WTC11 (cell line): ENCODE results near the gene FHAD1. TPM values are rescaled to one million over a fixed set of nuclear protein-coding genes. Genes with fewer than 3 reads are reported as not detected.
A peak's percentile ranks its signal among the peaks of the same experiment; 100 is the strongest.

ENCODE experiments used
- ATAC-seq: fragments of 200-7000 bp; cut with Tn5 transposase; 2 replicates; pipeline ENCODE4 v1.10.0; 2021; ENCODE audit warnings: mild to moderate bottlenecking, moderate library complexity
- CTCF ChIA-PET: fragments of 300-600 bp; sonication (Branson Sonifier 250); formaldehyde crosslinking; loops from one replicate; lab custom pipeline; 2021; ENCODE audit warnings: antibody characterized with exemption; lab: Charles Lee
- POLR2A ChIA-PET: fragments of 350-600 bp; sonication (Branson Sonifier 250); formaldehyde crosslinking; loops from one replicate; lab custom pipeline; 2021; ENCODE audit warnings: antibody characterized with exemption; lab: Charles Lee
- DNase-seq: peaks from one replicate; pipeline ENCODE4 v3.0.0; 2021; ENCODE audit warnings: low spot score
- H3K27ac Mint-ChIP-seq: 2 replicates; pipeline ENCODE4 v1.8.0; 2021; ENCODE audit warnings: mixed read lengths
- H3K27me3 Mint-ChIP-seq: 2 replicates; pipeline ENCODE4 v1.8.0; 2021; ENCODE audit warnings: low read depth, mild to moderate bottlenecking, moderate library complexity, mixed read lengths
- H3K36me3 Mint-ChIP-seq: 2 replicates; pipeline ENCODE4 v1.8.0; 2021; ENCODE audit warnings: mixed read lengths
- H3K4me1 Mint-ChIP-seq: 2 replicates; pipeline ENCODE4 v1.8.0; 2022; ENCODE audit warnings: mixed read lengths
- H3K4me3 Mint-ChIP-seq: 2 replicates; pipeline ENCODE4 v1.8.0; 2021; ENCODE audit warnings: mild to moderate bottlenecking, moderate library complexity, mixed read lengths
- H3K9me3 Mint-ChIP-seq: 2 replicates; pipeline ENCODE4 v1.8.0; 2021; ENCODE audit warnings: mixed read lengths
- GRHL2 ChIP-seq: fragments of 250-450 bp; sonication (Bioruptor Pico); IDR thresholded peaks from 2 replicates; pipeline ENCODE4 v1.8.0; 2022; ENCODE audit warnings: mild to moderate bottlenecking, moderate library complexity; ENCODE audit not compliant: insufficient replicate concordance, severe bottlenecking
- GTF2I ChIP-seq: fragments of 250-450 bp; sonication (Bioruptor Pico); conservative IDR thresholded peaks from 2 replicates; pipeline ENCODE4 v1.4.0; 2021; ENCODE audit warnings: mild to moderate bottlenecking
- JAZF1 ChIP-seq: fragments of 250-450 bp; sonication (Bioruptor Pico); IDR thresholded peaks from 2 replicates; pipeline ENCODE4 v1.9.0; 2021; ENCODE audit warnings: moderate library complexity, mild to moderate bottlenecking, inconsistent platforms
- NFE2L1 ChIP-seq: sonication (generic); formaldehyde crosslinking; IDR thresholded peaks from 2 replicates; pipeline ENCODE4 v1.8.1; 2023; ENCODE audit warnings: missing genetic modification reagents
- NFYB ChIP-seq: sonication (generic); formaldehyde crosslinking; conservative IDR thresholded peaks from 2 replicates; pipeline ENCODE4 v1.8.0; 2022; ENCODE audit warnings: low read depth, missing genetic modification reagents
- RELA ChIP-seq: sonication (generic); formaldehyde crosslinking; IDR thresholded peaks from 2 replicates; pipeline ENCODE4 v1.8.1; 2022; ENCODE audit warnings: missing genetic modification reagents, mild to moderate bottlenecking, borderline replicate concordance
- USF2 ChIP-seq: sonication (generic); formaldehyde crosslinking; IDR thresholded peaks from 2 replicates; pipeline ENCODE4 v1.8.1; 2023; ENCODE audit warnings: mild to moderate bottlenecking, missing genetic modification reagents, moderate library complexity
- ZNF138 ChIP-seq: sonication (generic); formaldehyde crosslinking; conservative IDR thresholded peaks from 2 replicates; pipeline ENCODE4 v1.8.1; 2022; ENCODE audit warnings: mild to moderate bottlenecking, moderate library complexity, missing genetic modification reagents
- ZNF232 ChIP-seq: sonication (generic); formaldehyde crosslinking; IDR thresholded peaks from 2 replicates; pipeline ENCODE4 v1.8.0; 2022; ENCODE audit warnings: mild to moderate bottlenecking, missing genetic modification reagents
- total RNA-seq: library from RNA; stranded (reverse); gene quantifications from 3 replicates; pipeline ENCODE4 v1.2.3, GENCODE V29; 2021
- TF ChIP-seq, protein P1 (sequence below): sonication (generic); formaldehyde crosslinking; IDR thresholded peaks from 2 replicates; pipeline ENCODE4 v1.8.1; 2023; ENCODE audit warnings: mild to moderate bottlenecking, missing genetic modification reagents
- TF ChIP-seq, protein P2 (sequence below): sonication (generic); formaldehyde crosslinking; IDR thresholded peaks from 2 replicates; pipeline ENCODE4 v1.8.0; 2022; ENCODE audit warnings: mild to moderate bottlenecking, missing genetic modification reagents
- TF ChIP-seq, protein P3 (sequence below): sonication (generic); formaldehyde crosslinking; conservative IDR thresholded peaks from 2 replicates; pipeline ENCODE4 v1.8.1; 2022; ENCODE audit warnings: mild to moderate bottlenecking, missing genetic modification reagents
- TF ChIP-seq, protein P4 (sequence below): fragments of 250-450 bp; sonication (Bioruptor Pico); IDR thresholded peaks from 2 replicates; pipeline ENCODE4 v1.9.0; 2021; ENCODE audit warnings: mild to moderate bottlenecking
- TF ChIP-seq, protein P5 (sequence below): fragments of 250-450 bp; sonication (Bioruptor Pico); IDR thresholded peaks from 2 replicates; pipeline ENCODE4 v1.8.0; 2021; ENCODE audit warnings: mild to moderate bottlenecking
- TF ChIP-seq, protein P6 (sequence below): sonication (generic); formaldehyde crosslinking; IDR thresholded peaks from 2 replicates; pipeline ENCODE4 v1.8.0; 2023; ENCODE audit warnings: missing genetic modification reagents
- TF ChIP-seq, protein P7 (sequence below): fragments of 250-450 bp; sonication (Bioruptor Pico); IDR thresholded peaks from 2 replicates; pipeline ENCODE4 v1.9.0; 2021; ENCODE audit warnings: mild to moderate bottlenecking

The FHAD1 gene
- total RNA-seq, 1 experiment from 2014 or later, result 3.0 TPM

- CTCF ChIA-PET, result interaction anchor here (0.6 to 2.4 kb wide), 7 partner anchors 25 to 536 kb away, joined by 3 to 18 read pairs (median 4); partner anchors contain the start of gene TMEM51
- no peaks in the 10 kb centered on the region for H3K4me1 Mint-ChIP-seq
- peak; percentile 82 for ATAC-seq
- no peaks in the 10 kb centered on the region for H3K27me3 Mint-ChIP-seq
- TF ChIP-seq, protein P1, sequence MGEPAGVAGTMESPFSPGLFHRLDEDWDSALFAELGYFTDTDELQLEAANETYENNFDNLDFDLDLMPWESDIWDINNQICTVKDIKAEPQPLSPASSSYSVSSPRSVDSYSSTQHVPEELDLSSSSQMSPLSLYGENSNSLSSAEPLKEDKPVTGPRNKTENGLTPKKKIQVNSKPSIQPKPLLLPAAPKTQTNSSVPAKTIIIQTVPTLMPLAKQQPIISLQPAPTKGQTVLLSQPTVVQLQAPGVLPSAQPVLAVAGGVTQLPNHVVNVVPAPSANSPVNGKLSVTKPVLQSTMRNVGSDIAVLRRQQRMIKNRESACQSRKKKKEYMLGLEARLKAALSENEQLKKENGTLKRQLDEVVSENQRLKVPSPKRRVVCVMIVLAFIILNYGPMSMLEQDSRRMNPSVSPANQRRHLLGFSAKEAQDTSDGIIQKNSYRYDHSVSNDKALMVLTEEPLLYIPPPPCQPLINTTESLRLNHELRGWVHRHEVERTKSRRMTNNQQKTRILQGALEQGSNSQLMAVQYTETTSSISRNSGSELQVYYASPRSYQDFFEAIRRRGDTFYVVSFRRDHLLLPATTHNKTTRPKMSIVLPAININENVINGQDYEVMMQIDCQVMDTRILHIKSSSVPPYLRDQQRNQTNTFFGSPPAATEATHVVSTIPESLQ (CRISPR knock-in tag), result no peak
- peak; percentile 86 for TF ChIP-seq USF2 (CRISPR knock-in tag)
- TF ChIP-seq, protein P2, sequence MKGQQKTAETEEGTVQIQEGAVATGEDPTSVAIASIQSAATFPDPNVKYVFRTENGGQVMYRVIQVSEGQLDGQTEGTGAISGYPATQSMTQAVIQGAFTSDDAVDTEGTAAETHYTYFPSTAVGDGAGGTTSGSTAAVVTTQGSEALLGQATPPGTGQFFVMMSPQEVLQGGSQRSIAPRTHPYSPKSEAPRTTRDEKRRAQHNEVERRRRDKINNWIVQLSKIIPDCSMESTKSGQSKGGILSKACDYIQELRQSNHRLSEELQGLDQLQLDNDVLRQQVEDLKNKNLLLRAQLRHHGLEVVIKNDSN (CRISPR knock-in tag), result peak; percentile 73
- peak; percentile 72 for TF ChIP-seq NFYB (CRISPR knock-in tag)
- TF ChIP-seq, all 79 proteins: peak for 3
- Mint-ChIP-seq H3K9me3 (no peaks in the 10 kb centered on the region), H3K27ac (no peak overlapping the region), H3K4me3 (no peak overlapping the region), H3K36me3 (no peaks in the 10 kb centered on the region)
- peak; percentile 28 for DNase-seq
- POLR2A ChIA-PET, result interaction anchor here (0.7 kb wide), 1 partner anchor 997 kb away, joined by 7 read pairs; no protein-coding TSS in a partner anchor
Measured at GRCh38 chr1:15279576-15280230, 32.7 kb downstream of the FHAD1 start.

DNA sequence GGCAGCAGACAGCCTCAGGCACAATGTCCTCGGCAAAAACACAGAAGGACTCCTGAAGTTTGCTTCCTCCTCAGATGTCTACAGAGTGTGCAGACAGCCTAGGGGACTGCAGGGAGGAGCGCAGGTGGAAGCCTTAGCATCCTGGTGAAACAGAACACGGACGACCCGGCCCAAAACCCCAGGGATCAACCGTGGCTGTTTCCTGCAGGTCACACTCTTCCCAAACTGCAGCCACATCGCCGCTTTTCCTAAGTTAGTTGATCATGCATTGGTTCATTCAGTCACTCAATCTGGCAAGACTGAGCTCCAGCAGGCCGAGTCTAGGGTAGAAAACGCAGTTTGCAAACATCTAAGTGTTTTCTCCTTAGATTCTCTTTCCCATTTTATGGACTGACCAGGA lies 33.4 kb downstream of the FHAD1 start:
- H3K4me3 Mint-ChIP-seq, result no peak overlapping the region
- H3K36me3 Mint-ChIP-seq, result no peaks in the 10 kb centered on the region
- ChIA-PET POLR2A (no interaction called here), CTCF (interaction anchor here (1.0 to 2.4 kb wide), 6 partner anchors 25 to 169 kb away, joined by 3 to 18 read pairs (median 6); partner anchors contain the start of gene TMEM51)
- H3K27ac Mint-ChIP-seq, result no peak overlapping the region
- no peaks in the 10 kb centered on the region for H3K4me1 Mint-ChIP-seq
- DNase-seq, result no peak
- TF ChIP-seq GTF2I (CRISPR knock-in tag), result no peak
- TF ChIP-seq, protein P3, sequence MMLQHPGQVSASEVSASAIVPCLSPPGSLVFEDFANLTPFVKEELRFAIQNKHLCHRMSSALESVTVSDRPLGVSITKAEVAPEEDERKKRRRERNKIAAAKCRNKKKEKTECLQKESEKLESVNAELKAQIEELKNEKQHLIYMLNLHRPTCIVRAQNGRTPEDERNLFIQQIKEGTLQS (CRISPR knock-in tag), result no peak
- no peak for TF ChIP-seq NFE2L1 (CRISPR knock-in tag)
- TF ChIP-seq, protein P4, sequence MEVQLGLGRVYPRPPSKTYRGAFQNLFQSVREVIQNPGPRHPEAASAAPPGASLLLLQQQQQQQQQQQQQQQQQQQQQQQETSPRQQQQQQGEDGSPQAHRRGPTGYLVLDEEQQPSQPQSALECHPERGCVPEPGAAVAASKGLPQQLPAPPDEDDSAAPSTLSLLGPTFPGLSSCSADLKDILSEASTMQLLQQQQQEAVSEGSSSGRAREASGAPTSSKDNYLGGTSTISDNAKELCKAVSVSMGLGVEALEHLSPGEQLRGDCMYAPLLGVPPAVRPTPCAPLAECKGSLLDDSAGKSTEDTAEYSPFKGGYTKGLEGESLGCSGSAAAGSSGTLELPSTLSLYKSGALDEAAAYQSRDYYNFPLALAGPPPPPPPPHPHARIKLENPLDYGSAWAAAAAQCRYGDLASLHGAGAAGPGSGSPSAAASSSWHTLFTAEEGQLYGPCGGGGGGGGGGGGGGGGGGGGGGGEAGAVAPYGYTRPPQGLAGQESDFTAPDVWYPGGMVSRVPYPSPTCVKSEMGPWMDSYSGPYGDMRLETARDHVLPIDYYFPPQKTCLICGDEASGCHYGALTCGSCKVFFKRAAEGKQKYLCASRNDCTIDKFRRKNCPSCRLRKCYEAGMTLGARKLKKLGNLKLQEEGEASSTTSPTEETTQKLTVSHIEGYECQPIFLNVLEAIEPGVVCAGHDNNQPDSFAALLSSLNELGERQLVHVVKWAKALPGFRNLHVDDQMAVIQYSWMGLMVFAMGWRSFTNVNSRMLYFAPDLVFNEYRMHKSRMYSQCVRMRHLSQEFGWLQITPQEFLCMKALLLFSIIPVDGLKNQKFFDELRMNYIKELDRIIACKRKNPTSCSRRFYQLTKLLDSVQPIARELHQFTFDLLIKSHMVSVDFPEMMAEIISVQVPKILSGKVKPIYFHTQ, result no peak
- TF ChIP-seq, protein P5, sequence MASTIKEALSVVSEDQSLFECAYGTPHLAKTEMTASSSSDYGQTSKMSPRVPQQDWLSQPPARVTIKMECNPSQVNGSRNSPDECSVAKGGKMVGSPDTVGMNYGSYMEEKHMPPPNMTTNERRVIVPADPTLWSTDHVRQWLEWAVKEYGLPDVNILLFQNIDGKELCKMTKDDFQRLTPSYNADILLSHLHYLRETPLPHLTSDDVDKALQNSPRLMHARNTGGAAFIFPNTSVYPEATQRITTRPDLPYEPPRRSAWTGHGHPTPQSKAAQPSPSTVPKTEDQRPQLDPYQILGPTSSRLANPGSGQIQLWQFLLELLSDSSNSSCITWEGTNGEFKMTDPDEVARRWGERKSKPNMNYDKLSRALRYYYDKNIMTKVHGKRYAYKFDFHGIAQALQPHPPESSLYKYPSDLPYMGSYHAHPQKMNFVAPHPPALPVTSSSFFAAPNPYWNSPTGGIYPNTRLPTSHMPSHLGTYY (CRISPR knock-in tag), result no peak
- TF ChIP-seq, protein P6, sequence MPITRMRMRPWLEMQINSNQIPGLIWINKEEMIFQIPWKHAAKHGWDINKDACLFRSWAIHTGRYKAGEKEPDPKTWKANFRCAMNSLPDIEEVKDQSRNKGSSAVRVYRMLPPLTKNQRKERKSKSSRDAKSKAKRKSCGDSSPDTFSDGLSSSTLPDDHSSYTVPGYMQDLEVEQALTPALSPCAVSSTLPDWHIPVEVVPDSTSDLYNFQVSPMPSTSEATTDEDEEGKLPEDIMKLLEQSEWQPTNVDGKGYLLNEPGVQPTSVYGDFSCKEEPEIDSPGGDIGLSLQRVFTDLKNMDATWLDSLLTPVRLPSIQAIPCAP (CRISPR knock-in tag), result no peak
- TF ChIP-seq ZNF138, result no peak
- TF ChIP-seq, protein P7, sequence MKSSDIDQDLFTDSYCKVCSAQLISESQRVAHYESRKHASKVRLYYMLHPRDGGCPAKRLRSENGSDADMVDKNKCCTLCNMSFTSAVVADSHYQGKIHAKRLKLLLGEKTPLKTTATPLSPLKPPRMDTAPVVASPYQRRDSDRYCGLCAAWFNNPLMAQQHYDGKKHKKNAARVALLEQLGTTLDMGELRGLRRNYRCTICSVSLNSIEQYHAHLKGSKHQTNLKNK (CRISPR knock-in tag), result no peak
- TF ChIP-seq JAZF1 (CRISPR knock-in tag), result no peak
- no peak for TF ChIP-seq RELA
- TF ChIP-seq ZNF232 (CRISPR knock-in tag), result no peak
- no peak for TF ChIP-seq GRHL2 (CRISPR knock-in tag)
- H3K9me3 Mint-ChIP-seq, result no peaks in the 10 kb centered on the region
- ATAC-seq, result no peak
- H3K27me3 Mint-ChIP-seq, result no peaks in the 10 kb centered on the region
